Ishikawa (cell line): ENCODE measurements around the gene MYBPC2.

Source experiments
- CREB1 ChIP-seq: IDR thresholded peaks from 2 replicates; pipeline ENCODE4 v1.6.1; 2012; ENCODE audit warnings: low read depth
- FOXM1 ChIP-seq: IDR thresholded peaks from 2 replicates; pipeline ENCODE4 v1.6.1; 2012; ENCODE audit warnings: low read depth, borderline replicate concordance
- RAD21 ChIP-seq: IDR thresholded peaks from 2 replicates; pipeline ENCODE4 v1.6.1; 2012; ENCODE audit warnings: low read depth
- TAF1 ChIP-seq: IDR thresholded peaks from 2 replicates; pipeline ENCODE4 v1.6.1; 2012; ENCODE audit warnings: low read depth, mild to moderate bottlenecking
- TCF12 ChIP-seq: IDR thresholded peaks from 2 replicates; pipeline ENCODE4 v1.6.1; 2012; ENCODE audit warnings: low read depth
- YY1 ChIP-seq: IDR thresholded peaks from 2 replicates; pipeline ENCODE4 v1.6.1; 2012; ENCODE audit warnings: low read depth

GRCh38 chr19:50501186-50501567 lies 68.5 kb downstream of the MYBPC2 start:
- TF ChIP-seq FOXM1 (no peak), TAF1 (no peak), RAD21 (no peak), CREB1 (no peak), YY1 (no peak), TCF12 (no peak)
